K562 (cell line): ENCODE results near the gene TIMM22. TPM values are rescaled to one million over a fixed set of nuclear protein-coding genes. Genes with fewer than 3 reads are reported as not detected.
A peak's percentile ranks its signal among the peaks of the same experiment; 100 is the strongest.
"Not testable (repeated sequence)": the region's sequence is repeated elsewhere in the genome, so short reads cannot be mapped to it uniquely, and the experiment has no call there.

Experiments used
- ATAC-seq: fragments of 200-7000 bp; cut with Tn5 transposase; 3 replicates; pipeline ENCODE4 v1.9.1; 2020; ENCODE audit warnings: moderate library complexity
- BruUV-seq: library from RNA; stranded (reverse); fragments of 400-500 nt; replicated peaks from 2 replicates; lab custom pipeline; 2021; lab: Mats Ljungman, UMichigan
- CTCF ChIA-PET: fragments of 300-600 bp; formaldehyde crosslinking; extraction: SDS; loops from one replicate; lab custom pipeline; 2021; ENCODE audit warnings: low intra/inter-chr PET ratio; lab: Yijun Ruan, JAX
- POLR2A ChIA-PET: fragments of 300-600, 350-650 bp; sonication (Branson Sonifier 250); formaldehyde crosslinking; extraction: SDS; loops from one replicate; lab custom pipeline; 2021; ENCODE audit warnings: antibody characterized with exemption, inconsistent platforms; lab: Yijun Ruan, JAX
- DNase-seq, 4 experiments: peaks; one replicate each; pipeline versions ENCODE4 v3.0.0 to v3.0.0-alpha.2; 2011 to 2018; ENCODE audit warnings: low spot score in 3 of 4, mixed read lengths in 3 of 4; ENCODE audit errors: extremely low read depth in 1 of 4
- FAIRE-seq: peaks from 2 replicates; lab custom pipeline; 2011; peaks lifted over from hg19 to GRCh38; lab: Jason Lieb, UNC
- H2AFZ ChIP-seq: 2 replicates; pipeline ENCODE4 v1.6.0; 2011; ENCODE audit warnings: low read depth, low read length, control low read depth, inconsistent platforms
- H3K27ac ChIP-seq: fragments of 200-600 bp; 3 replicates; pipeline ENCODE4 v1.8.0; 2011; ENCODE audit warnings: low read depth, mild to moderate bottlenecking, control low read depth, inconsistent platforms, low read length, moderate library complexity, mixed read lengths; ENCODE audit errors: extremely low read depth
- H3K27me3 ChIP-seq, 2 experiments: fragments of 300-600 bp in 1 of 2; 2 replicates in 1 of 2; 3 replicates in 1 of 2; pipeline versions ENCODE4 v1.6.0 to v1.8.0; 2011; ENCODE audit warnings: inconsistent platforms in 2 of 2, low read length in 2 of 2, mild to moderate bottlenecking in 1 of 2, mixed read lengths in 1 of 2, moderate library complexity in 1 of 2; ENCODE audit not compliant: control insufficient read depth in 2 of 2, insufficient read depth in 2 of 2
- H3K36me3 ChIP-seq: fragments of 300-600 bp; 3 replicates; pipeline ENCODE4 v1.8.0; 2011; ENCODE audit warnings: mild to moderate bottlenecking, low read length, inconsistent platforms; ENCODE audit not compliant: control insufficient read depth, insufficient read depth
- H3K4me1 ChIP-seq, 2 experiments: fragments of 200-600 bp in 1 of 2; replicated peaks in 1 of 2; 2 replicates in 1 of 2; 3 replicates in 1 of 2; pipeline versions ENCODE4 v1.5.1 to v1.8.0; 2011; ENCODE audit warnings: inconsistent platforms in 2 of 2, low read length in 2 of 2, mild to moderate bottlenecking in 1 of 2, mixed read lengths in 1 of 2, moderate library complexity in 1 of 2; ENCODE audit not compliant: control insufficient read depth in 2 of 2, insufficient read depth in 2 of 2
- H3K4me2 ChIP-seq: 2 replicates; pipeline ENCODE4 v1.6.1; 2011; ENCODE audit warnings: low read length, control low read depth, inconsistent platforms, mixed read lengths; ENCODE audit not compliant: insufficient read depth
- H3K4me3 ChIP-seq: fragments of 200-600 bp; sonication (generic), shearing (Covaris generic); 2 replicates; pipeline ENCODE4 v1.5.1; 2016; ENCODE audit warnings: control low read depth, inconsistent platforms
- H3K79me2 ChIP-seq: fragments of 200-600 bp; 3 replicates; pipeline ENCODE4 v1.8.0; 2011; ENCODE audit warnings: low read length, inconsistent platforms; ENCODE audit not compliant: control insufficient read depth, insufficient read depth
- H3K9ac ChIP-seq, 2 experiments: 2 replicates each; pipeline versions ENCODE4 v1.6.0 to v1.6.1; 2011; ENCODE audit warnings: low read depth in 2 of 2, low read length in 2 of 2, control low read depth in 1 of 2, inconsistent platforms in 1 of 2, mild to moderate bottlenecking in 1 of 2, mixed read lengths in 1 of 2; ENCODE audit not compliant: insufficient read depth in 1 of 2
- H3K9me1 ChIP-seq: one replicate; pipeline ENCODE4 v1.6.0; 2011; ENCODE audit warnings: inconsistent platforms, mild to moderate bottlenecking, low read length, moderate library complexity; ENCODE audit not compliant: control insufficient read depth, insufficient read depth
- H3K9me3 ChIP-seq: replicated peaks from 2 replicates; pipeline ENCODE4 v1.5.1; 2011; ENCODE audit warnings: low read depth, low read length, inconsistent platforms; ENCODE audit not compliant: control insufficient read depth, insufficient read depth
- H4K20me1 ChIP-seq: replicated peaks from 2 replicates; pipeline ENCODE4 v1.6.1; 2011; ENCODE audit warnings: low read length, inconsistent platforms, mixed read lengths; ENCODE audit not compliant: control insufficient read depth, insufficient read depth
- MEIS2 ChIP-seq: fragments of 450-650 bp; IDR thresholded peaks from 2 replicates; pipeline ENCODE4 v1.6.1; 2014; ENCODE audit warnings: mild to moderate bottlenecking; ENCODE audit not compliant: partially characterized antibody
- SMAD3 ChIP-seq: fragments of 450-650 bp; formaldehyde crosslinking; conservative IDR thresholded peaks from 2 replicates; pipeline ENCODE4 v1.4.0; 2020; ENCODE audit warnings: mild to moderate bottlenecking
- YBX1 ChIP-seq: fragments of 450-650 bp; IDR thresholded peaks from 2 replicates; pipeline ENCODE4 v1.7.1; 2016; ENCODE audit warnings: mild to moderate bottlenecking
- ZBTB1 ChIP-seq: sonication (generic); formaldehyde crosslinking; IDR thresholded peaks from 2 replicates; pipeline ENCODE4 v1.8.1; 2023; ENCODE audit warnings: missing genetic modification reagents, low read depth, mild to moderate bottlenecking, borderline replicate concordance
- ZNF316 ChIP-seq: fragments of 450-650 bp; IDR thresholded peaks from 2 replicates; pipeline ENCODE4 v1.6.1; 2016
- WGBS: fragments of 100-300 bp; shearing (Covaris generic); methylation state at CpG from one replicate; pipeline ENCODE4 v1.1.6; 2016; ENCODE audit warnings: low coverage, mixed read lengths; ENCODE audit not compliant: insufficient coverage; ENCODE audit errors: missing lambda C conversion rate; 5-methylcytosine and 5-hydroxymethylcytosine counted together
- in situ Hi-C: fragments of 300-500 bp; cut with MboI; formaldehyde crosslinking; loops from 4 replicates; pipeline ENCODE4 v1.15.0; 2018; ENCODE audit warnings: inconsistent platforms, mixed read lengths
- intact Hi-C: fragments of 100-400 bp; cut with micrococcal nuclease; formaldehyde crosslinking; loops from 2 replicates; pipeline ENCODE4 v1.14.2; 2022
- polyA plus RNA-seq, 8 experiments: library from polyadenylated mRNA; depleted of rRNA in 4 of 8; stranded (reverse) in 5 of 8; unstranded in 3 of 8; fragments of >200 nt; fragmentation: Nextera tagmentation in 2 of 8; fragmentation: Illumina TruSeq in 1 of 8; extraction: Ambion mirVana in 2 of 8; extraction: Trizol in 1 of 8; gene quantifications; 2 replicates each; pipeline versions ENCODE4 v1.2.1 to v1.2.3, GENCODE V29; 2011 to 2014; ENCODE audit warnings: inconsistent platforms in 1 of 8, missing spikeins in 1 of 8
- total RNA-seq, 7 experiments: library from RNA; depleted of rRNA in 6 of 7; stranded (reverse); fragments of >200 nt in 6 of 7; fragmentation: Illumina TruSeq in 2 of 7; extraction: Trizol in 2 of 7; gene quantifications; 2 replicates each; pipeline versions ENCODE4 v1.2.1 to v1.2.3, GENCODE V29; 2011 to 2021; ENCODE audit warnings: low replicate concordance in 1 of 7
- TF ChIP-seq, protein P1 (sequence below), 3 experiments: fragments of 200-800 bp in 1 of 3; sonication (Bioruptor generic) in 1 of 3; sonication (generic) in 1 of 3; formaldehyde crosslinking in 1 of 3; IDR thresholded peaks; 2 replicates each; pipeline versions ENCODE4 v1.6.1 to v1.8.0; 2016 to 2022; ENCODE audit warnings: mild to moderate bottlenecking in 2 of 3, missing compliant biosample characterization in 2 of 3, missing genetic modification characterization in 2 of 3, missing genetic modification reagents in 1 of 3

Gene TIMM22
- total and polyA plus RNA-seq, 9 of the 15 experiments (the other 6 are each of a cell fraction or from before 2014, with no cell fraction given), result 5.9 to 14.1 (median 10.3) TPM

DNA sequence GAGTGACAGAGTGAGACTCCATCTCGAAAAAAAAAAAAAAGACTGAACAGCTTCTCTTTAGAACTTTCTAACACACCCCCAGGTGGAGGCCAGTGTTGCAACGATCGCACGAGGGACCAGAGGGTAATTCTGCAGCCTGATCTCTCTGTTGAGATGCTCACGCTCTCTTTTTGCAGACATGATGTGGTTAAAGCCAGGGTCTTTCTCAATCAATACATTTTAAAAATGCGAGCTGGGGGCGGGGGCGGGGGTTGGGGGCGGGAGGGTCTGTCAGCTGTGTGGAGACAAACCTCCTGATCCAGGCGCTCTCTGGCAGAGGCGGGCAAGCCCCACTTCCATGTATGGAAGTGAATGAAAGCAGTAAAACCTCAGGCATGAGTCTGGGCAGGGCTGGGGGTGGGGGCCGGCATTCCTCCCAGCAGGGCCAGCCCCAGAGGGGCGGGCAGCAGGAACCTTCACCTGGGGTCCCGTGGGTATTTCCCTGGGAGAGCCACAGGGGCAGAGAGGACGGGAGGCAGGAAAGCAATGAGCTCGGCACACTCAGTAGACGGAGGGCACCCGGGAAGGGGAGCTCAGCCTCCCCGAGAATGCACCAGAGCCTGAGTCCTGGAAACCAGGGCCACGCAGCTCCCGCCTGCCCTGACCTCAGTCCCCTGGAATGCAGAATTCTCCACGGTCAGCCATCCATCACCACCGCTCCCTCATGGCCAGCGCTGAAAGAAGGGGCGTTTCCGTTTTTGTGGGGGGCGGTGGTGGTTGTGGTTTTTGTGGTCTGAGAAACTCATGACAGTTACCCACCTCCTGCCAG, 45.4 kb upstream of the TIMM22 start:
- BruUV-seq, result no TSS peak
- no peaks in the 10 kb centered on the region for H3K36me3 ChIP-seq
- H2AFZ ChIP-seq, result no peak overlapping the region
- FAIRE-seq (no peak), DNase-seq (no peak), ATAC-seq (no peak)
- in situ Hi-C loops (no loop called here), intact Hi-C loops (no loop called here)
- no peaks in the 10 kb centered on the region for H3K9me1 ChIP-seq
- ChIA-PET POLR2A (no interaction called here), CTCF (no interaction called here)
- no peaks in the 10 kb centered on the region for H3K9me3 ChIP-seq
- peaks cover 3 to 29% of the 10 kb centered on the region in 2 experiments; a peak in 3 of 5 replicates for H3K27me3 ChIP-seq
- H3K27ac ChIP-seq, result no peak overlapping the region
- H3K79me2 ChIP-seq, result no peaks in the 10 kb centered on the region
- H3K9ac ChIP-seq, result no peak overlapping the region
- peaks cover 0 to 4% of the 10 kb centered on the region in 2 experiments; a peak in 1 of 5 replicates for H3K4me1 ChIP-seq
- TF ChIP-seq YBX1, result no peak
- peak; percentile 25 for TF ChIP-seq MEIS2
- TF ChIP-seq SMAD3 (CRISPR knock-in tag), result no peak
- TF ChIP-seq ZBTB1 (CRISPR knock-in tag), result peak; percentile 84
- TF ChIP-seq ZNF316, result no peak
- no peak overlapping the region for H3K4me2 ChIP-seq
- H3K4me3 ChIP-seq, result no peak overlapping the region
- WGBS, result 2% methylated on average over 11 of the region's 27 CpGs
- H4K20me1 ChIP-seq, result no peaks in the 10 kb centered on the region

DNA sequence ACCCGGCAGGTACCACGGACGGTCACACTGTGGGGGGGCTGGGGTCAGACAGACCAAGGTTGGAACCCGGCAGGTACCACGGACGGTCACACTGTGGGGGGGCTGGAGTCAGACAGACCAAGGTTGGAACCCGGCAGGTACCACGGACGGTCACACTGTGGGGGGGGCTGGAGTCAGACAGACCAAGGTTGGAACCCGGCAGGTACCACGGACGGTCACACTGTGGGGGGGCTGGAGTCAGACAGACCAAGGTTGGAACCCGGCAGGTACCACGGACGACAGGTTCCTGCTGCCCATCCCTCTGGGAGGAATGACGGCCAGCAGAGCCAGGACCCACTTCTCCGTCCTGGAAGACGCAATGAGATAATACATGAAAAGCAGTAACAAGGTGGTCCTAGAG, 44.3 kb upstream of the TIMM22 start:
- intact Hi-C loops, H3K27ac ChIP-seq, H3K36me3 ChIP-seq, H3K9me3 ChIP-seq, H3K9ac ChIP-seq, H3K4me1 ChIP-seq, H3K9me1 ChIP-seq, DNase-seq, H3K4me2 ChIP-seq, ATAC-seq, BruUV-seq, CTCF ChIA-PET, H3K79me2 ChIP-seq, H2AFZ ChIP-seq, H4K20me1 ChIP-seq, in situ Hi-C loops, FAIRE-seq, H3K4me3 ChIP-seq: not testable (repeated sequence)
- peaks cover 5 to 30% of the 10 kb centered on the region in 2 experiments; a peak in 3 of 5 replicates for H3K27me3 ChIP-seq
- POLR2A ChIA-PET, result interaction anchor here (0.9 kb wide), 1 partner anchor 13 kb away, joined by 3 read pairs; no protein-coding TSS in a partner anchor
- TF ChIP-seq, protein P1, sequence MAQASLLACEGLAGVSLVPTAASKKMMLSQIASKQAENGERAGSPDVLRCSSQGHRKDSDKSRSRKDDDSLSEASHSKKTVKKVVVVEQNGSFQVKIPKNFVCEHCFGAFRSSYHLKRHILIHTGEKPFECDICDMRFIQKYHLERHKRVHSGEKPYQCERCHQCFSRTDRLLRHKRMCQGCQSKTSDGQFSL (CRISPR knock-in tag; IDR thresholded peaks at IDR 0.05), result peak; percentile 76
- TF ChIP-seq, protein P1 (tag; IDR thresholded peaks at IDR 0.05), result not testable (repeated sequence)
- 55% methylated on average over 14 of the region's 18 CpGs for WGBS
